GM19452 (cell line): ENCODE results near the gene SYNPO.

Experiments used
- ATAC-seq: cut with Tn5 transposase; IDR thresholded peaks from one replicate; pipeline ENCODE4 v1.9.1; 2021; ENCODE audit not compliant: unreplicated experiment

Gene SYNPO

DNA sequence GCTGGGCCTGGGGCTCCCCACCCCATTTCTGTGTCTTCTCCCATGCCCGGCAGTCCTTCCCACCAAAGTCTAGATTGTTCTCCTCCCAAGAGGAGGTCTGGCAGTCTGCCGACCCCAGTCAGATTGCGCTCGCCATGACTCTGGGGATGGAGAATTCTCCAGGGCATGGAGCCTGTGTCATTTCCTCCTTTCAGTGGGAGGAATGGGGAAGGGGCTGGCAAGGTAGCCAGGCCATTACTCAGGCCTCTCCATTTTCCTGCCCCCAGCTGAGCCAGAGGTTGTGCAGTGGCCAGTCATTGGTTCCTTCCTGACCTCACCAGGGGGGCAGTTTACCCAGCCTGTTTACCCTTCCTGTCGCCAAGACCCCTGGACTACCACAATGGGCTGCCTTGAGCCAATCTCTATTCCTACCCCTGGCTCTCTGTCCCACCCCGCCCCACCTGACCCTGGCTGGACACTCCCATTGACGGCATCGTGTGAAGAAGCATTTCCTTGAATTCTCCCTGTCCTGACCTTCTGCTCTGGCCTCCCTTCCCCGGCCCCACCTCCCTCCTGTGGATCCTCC lies 628 bp downstream of the SYNPO start:
- ATAC-seq, result no peak

DNA sequence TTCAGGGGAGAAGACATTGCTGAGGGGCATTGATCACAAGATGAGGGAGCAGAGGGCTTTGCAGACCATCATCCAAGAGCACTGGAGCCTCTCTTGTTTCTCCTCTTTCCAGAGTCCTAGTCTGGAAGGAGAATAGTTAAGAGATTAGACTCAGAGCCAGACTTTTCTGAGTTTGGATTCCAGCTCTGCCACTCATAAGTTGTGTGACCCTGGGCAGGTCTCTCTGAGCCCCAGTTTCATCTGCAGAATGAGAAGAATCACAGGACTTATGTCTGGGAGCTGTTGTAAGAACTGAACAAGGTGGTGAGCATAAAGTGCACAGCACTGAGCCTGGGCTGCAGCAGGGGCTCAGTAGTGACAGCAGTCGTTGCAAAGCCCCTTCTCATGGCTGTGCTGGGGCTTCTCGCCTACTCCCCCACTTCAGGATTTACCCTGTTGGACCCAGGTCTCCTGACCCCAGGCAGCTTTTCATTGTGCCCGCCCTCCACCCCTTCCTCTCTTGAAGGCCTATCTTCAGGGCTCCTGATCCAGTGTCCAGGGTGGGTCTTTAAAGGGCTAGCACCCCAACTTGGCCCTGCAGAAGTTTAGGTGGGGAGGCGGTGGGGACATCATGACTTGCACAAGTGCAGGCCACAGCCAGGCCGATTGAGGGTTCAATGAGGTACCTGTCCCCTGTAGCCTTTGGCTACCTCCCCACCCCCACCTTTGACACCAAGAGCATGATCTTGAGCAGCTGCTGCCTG lies 1.5 kb downstream of the SYNPO start:
- no peak for ATAC-seq

DNA sequence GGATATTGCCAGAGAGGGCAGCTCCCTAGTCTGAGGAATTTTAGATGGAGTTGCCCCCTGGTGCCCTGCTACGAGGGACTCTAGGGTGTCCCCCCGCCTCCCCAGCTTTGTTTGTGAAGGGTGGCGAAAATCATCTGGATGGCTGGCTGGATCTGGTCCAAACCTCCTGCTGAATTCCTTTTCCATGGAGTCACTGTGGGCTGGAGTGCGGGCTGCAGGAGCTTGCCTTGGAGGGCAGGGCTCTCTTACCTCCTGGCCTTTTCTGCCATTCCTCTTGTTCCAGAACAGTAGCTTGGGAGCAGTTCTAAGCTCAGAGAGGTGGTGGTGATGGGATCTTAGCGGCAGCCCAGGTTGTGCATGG lies 2.1 kb downstream of the SYNPO start:
- ATAC-seq, result no peak

DNA sequence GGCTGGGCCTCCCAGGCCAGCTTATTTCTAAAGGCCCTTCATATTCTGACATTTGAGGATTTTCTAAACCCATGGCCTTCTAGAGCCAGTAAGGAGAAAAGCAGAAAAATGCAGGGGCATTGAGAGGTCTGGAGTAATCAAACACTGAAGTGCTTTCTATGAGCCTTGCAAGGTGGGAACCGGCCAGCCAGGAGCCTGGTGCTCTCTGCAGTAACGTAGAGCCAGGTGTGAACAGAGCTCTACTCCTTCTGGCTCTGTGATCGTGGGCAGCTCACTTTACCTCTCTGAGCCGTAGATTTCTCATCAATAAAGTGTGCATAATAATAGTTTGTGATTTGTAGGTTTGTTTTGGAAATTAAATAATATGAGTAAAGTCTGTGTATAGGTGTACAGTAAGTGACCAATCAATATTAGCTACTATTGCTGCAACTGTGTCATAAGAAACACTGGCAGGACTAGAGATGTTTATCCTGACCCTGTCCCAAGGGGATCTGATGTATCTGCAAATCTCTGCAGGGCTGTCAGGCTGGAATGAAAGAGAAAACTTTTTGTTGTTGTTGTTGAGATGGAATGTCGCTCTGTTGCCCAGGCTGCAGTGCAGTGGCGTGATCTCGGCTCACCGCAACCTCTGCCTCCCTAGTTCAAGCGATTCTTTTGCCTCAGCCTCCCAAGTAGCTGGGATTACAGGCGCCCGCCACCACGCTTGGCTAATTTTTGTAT lies 2.7 kb downstream of the SYNPO start:
- no peak for ATAC-seq

DNA sequence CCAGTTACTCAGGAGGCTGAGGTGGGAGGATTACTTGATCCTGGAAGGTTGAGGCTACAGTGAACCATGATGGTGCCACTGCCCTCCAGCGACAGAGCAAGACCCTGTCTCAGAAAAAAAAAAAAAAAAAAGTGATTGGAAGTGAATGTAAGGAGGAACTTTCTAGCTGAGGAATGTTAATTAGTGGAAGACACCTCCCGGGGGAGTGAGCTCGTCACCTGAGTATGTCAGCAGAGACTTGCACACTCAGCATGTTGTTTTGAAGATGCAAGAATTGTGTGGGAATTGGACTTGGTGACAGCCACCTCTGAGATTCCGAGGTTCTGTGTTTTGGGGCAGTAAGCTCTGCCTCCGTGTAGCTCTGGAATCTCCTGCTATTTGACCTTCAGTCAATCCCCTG lies 3.6 kb downstream of the SYNPO start:
- no peak for ATAC-seq

DNA sequence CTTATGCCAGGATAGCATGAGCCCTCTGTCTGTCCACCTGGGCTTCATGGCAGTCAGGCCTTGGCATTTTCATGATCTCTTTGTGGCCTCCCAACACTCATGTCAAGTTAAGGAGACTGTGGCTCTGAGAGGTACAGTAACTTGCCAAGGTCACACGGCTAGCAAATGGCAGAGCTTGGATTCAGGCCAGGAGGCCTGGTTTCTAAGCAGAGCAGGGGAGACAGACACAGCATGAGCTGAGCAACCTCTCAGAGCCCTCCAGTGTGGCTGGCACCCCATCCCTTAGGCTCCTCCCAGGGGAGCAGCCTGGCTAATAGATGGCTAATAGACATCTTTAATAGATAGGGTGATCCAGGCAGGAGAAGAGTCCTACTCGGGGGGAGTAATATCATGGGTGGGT lies 4.1 kb downstream of the SYNPO start:
- ATAC-seq, result no peak

DNA sequence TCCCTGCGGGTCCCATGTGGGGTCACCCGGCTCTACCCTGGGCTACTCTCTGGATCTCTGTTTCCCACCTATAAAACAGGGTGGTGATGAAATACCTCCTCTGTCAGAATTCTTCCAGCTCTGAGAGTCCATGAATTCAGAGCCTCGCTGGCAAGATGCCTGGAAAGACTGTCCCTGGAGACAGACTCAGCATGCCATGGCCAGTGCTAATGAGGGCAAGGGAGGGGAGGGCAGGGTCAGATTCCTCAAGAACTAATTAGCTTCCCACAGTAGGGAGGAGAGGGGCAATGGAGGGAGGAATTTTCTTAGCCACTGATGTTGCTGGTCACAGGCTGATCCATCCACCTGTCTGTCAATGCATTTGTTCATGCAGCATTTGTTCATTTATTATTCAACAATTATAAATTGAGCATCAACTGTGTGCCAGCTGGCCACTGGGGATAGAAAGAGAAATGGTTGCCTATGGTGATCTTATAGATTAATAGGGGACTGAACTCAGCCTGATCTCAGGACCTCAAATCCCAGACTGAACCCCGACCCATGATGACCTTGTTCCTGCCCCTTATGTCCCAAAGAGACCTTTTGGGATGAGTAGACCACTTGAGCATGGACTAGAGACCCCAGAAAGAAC lies 4.7 kb downstream of the SYNPO start:
- no peak for ATAC-seq

DNA sequence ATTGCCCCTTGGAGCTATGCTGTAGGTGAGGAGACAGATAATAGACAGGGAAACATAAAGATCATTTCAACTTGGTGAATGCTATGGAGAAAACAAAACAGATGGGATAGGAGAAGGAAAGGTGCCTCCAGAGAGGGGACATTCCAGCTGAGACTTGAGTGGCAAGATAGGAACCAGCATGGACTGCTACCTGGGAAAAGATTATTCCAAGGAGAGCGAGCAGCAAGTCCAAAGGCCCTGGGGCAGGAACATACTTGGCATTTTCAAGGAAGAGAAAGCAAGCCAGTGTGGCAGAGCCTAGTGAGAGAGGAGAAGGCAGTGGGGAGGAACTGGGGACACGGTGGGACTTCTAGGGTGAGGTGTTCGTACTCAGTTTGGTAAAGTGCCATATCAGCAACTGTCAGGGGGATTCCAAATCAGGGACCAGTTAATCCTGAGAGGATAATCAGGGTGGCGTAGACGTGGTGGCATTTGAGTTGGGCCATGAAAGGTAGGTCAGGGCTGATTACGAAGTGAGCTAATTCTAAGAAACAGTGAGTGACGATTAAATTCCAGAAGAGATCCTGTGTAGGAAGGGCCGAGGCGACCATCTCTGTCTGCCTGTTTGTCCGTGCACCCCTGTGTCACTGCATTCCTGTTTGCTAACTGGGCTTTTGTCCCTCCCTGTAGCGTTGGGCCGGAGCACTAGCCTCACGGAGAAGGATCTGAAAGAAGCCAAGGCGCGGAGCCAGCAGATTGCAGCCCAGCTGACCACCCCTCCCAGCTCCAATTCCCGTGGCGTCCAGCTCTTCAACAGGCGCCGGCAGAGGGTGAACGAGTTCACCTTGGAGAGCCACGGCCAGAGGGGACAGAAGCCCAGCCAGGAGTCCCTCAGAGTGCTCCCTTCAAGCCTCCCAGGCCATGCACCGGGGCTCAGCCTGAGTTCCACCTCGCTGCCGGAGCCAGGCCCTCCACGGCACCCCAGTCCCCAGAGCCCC lies 7.1 kb downstream of the SYNPO start:
- no peak for ATAC-seq

DNA sequence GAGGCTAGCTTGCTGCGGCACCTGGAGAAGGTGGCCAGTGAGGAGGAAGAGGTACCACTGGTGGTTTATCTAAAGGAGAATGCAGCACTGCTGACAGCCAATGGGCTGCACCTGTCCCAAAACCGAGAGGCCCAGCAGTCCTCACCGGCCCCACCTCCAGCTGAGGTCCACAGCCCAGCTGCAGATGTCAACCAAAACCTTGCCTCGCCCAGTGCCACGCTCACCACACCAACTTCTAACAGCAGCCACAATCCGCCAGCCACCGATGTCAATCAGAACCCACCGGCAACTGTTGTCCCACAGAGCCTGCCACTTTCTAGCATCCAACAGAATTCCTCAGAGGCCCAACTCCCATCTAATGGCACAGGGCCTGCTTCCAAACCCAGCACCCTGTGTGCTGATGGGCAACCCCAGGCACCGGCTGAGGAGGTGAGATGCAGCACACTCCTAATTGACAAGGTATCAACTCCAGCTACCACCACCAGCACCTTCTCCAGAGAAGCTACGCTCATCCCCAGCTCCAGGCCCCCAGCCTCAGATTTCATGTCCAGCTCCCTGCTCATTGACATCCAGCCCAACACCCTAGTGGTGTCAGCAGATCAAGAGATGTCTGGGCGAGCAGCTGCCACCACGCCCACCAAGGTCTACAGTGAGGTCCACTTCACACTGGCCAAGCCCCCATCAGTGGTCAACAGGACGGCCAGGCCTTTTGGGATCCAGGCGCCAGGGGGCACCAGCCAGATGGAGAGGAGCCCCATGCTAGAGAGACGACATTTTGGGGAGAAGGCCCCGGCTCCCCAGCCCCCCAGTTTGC lies 8.0 kb downstream of the SYNPO start:
- no peak for ATAC-seq

DNA sequence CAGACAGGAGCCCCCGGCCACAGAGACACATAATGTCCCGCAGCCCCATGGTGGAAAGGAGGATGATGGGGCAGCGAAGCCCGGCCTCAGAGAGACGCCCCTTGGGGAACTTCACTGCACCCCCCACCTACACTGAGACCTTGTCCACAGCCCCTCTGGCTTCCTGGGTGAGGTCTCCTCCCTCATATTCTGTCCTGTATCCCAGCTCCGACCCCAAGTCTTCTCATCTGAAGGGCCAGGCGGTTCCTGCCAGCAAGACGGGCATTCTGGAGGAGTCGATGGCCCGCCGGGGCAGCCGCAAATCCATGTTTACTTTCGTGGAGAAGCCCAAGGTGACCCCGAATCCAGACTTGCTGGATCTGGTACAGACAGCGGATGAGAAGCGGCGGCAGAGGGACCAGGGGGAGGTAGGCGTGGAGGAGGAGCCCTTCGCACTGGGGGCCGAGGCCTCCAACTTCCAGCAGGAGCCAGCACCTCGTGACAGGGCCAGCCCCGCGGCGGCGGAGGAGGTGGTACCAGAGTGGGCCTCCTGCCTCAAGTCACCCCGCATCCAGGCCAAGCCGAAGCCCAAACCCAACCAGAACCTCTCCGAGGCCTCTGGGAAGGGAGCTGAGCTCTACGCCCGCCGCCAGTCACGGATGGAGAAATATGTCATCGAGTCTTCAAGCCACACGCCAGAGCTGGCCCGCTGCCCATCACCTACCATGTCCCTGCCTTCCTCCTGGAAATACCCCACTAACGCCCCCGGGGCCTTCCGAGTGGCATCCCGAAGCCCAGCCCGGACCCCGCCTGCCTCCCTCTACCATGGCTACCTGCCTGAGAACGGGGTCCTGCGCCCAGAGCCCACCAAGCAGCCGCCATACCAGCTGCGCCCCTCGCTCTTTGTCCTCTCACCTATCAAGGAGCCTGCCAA lies 8.9 kb downstream of the SYNPO start:
- no peak for ATAC-seq

DNA sequence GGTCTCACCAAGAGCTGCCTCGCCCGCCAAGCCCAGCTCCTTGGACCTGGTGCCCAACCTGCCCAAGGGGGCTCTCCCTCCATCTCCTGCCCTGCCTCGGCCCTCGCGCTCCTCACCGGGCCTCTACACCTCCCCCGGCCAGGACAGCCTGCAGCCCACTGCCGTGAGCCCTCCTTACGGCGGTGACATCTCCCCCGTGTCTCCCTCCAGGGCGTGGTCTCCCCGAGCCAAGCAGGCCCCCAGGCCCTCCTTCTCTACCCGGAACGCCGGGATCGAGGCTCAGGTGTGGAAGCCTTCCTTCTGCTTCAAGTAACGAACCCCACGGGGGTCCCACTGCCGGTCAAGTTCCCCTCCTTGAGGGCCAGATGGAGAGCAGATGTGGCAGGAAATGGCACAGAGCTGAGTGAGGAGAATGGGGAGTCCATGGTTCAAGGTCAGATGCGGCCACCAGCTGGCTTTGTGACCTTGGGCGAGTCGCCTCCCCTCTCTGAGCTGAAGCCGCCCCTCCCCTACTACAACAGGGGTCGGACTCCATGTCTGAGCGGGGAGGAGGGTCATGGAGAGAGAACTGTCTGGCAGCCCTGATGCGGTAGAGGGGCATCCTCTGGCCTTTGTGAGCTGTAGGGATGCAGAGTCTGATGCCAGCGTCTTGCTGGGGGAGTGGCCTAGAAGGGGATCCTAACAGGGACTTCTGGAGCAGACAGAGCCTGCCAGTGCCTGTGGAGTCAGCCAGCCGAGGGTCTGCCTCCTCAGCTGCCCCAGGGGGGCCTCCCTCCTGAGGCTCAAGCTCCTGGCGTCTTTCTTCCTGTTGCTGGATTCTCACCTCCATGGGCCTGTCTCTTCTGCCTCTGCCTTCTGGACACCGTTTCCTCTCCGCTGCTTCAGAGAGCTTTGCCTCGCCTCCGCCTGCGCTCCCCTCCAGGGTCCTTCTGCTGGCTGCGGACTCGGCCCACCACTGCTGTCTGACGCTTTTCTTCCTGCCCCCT lies 9.9 kb downstream of the SYNPO start:
- no peak for ATAC-seq

DNA sequence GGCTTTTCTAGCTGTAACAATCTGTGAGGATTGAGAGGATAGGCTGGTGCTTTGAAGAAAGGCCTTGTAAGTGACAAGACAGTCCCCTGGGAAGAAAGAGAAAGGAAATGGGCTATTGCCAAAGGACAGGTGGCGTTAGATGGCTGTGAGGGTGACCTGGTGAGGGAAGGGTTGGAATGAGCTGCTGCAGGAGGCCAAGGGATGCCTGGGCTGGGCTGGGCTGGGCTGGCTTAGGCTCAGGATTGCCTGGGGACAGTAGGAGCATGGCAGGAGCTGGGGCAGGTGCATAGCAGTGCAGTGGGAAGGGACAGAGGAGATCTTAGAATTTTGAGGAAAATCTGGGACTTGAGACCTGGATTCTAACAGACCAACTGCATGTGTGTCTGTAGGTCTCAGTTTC lies 10.9 kb downstream of the SYNPO start:
- ATAC-seq, result no peak

DNA sequence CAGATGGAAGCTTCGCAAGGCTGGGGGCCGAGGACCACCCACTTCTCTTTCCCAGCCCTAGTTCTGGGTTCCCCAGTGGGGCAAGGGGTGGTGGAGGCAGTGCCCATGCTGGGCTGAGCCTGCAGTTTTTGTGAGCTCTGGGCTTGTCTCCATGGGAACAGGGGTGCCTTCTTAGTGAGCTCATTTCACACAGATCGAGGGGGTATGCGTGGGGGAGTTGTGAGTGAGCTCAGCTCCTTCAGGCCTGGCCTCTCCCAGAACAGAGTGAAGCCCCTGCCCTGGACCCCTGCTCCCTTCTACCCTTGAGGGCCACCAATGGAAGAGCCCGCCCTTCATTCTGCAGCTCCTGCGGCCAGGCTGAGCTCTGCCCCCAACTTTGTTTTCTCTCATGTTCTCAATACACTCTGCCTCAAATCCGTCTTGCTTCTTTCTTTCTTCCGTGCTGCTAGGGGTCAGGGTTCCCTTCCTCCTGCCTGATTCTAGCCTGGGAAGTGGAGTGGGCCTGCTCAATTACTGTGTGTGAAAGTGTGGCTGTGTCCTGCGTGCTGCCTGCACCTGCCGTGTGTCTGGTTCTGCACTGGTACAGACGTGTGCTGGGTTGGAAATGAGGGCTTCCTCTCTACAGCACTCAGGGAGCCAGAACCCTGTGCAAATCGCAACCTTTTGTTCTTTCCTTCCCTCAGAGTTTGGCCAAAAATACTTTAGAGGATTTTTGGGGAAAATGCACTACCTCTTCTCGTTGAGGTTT lies 11.6 kb downstream of the SYNPO start:
- no peak for ATAC-seq

DNA sequence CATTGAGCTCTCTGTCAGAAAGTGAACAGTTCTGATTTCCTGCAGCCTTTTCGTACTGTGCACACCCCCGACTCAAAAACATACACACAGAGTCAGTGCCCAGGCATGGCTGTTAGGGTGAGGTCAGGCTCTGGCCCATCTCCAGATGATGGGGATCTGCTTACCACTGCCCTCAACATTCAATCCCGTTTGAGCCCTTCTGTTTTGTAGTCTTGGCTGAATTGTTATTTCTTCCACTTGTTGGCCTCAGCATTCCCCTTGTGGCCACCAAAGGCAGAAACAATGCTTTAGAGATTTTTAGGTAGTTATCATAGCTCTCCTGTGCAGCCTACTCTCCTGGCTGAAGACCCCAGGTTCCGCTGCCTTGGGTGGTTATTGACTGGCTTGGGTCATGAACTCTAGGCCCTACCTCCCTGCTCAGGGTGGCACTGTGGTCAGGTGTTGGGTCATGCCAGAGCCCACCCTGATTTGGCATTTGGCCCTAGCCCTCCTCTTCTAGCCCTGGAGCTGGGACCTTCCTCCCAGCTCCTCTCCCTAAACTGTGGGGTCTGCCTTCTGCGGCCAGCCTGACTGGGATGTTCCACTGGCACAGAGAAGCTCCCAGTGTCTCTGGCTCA lies 12.8 kb downstream of the SYNPO start:
- no peak for ATAC-seq

DNA sequence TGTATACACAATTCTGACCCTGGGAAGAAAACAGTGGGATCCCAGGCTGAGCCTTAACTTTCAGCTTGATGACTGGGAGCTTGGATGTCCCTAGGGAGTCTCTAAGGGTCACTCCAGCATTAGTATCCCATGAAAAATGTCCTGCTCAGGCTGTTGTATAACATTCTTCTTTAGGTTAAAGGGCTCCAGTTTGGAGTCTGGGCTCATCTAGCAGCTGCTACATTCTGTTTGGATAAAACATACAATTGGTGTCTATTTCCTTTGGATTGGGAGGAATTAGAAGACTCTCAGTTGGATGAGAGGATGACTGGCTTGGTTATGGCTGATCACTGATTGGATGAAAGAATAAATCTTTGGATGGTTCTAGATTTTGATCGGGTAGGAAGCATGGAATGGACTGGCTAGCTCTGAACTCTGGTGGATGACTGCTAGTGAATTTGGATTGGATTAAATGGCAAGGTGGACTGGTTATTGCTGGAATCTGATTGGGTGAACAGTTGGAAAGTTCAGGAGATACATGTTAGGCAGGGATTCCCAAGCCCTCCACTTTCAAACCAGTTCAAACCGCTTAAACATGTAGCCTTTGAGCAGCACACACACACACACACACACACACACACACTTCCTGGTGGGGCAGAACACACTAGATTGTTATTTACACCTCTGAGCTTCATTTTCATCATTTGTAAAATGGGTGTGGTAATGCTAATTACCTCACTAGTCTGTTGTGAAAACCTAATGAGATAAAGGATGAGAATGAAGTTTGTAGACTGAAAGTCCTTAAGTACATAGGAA lies 13.5 kb downstream of the SYNPO start:
- ATAC-seq, result no peak

DNA sequence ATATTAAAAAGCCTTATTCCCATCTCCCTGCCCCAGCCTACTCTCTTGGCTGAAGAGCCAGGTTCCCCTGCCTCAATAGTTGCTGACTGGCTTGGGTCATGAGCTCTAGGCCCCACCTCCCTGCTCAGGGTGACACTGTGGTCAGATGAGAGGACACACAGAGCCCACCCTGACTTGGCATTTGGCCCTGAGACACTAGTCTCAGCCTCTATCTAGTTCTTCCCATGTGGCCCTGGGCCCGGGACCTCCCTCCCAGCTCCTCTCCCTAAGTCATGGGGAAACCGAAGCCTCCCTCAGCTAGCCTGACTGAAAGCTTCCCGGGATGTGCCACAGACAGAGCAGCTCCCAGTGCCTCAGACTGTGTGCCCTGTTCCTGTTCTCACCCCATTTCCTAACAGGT lies 14.8 kb downstream of the SYNPO start:
- ATAC-seq, result no peak
